Neural cell (in vitro differentiated cells): ENCODE data around the gene ACTRT2. TPM values are rescaled to one million over a fixed set of nuclear protein-coding genes. Genes with fewer than 3 reads are reported as not detected.

Source experiments
- H2AFZ ChIP-seq: fragments of 200-600, 300-800 bp; sonication (generic), shearing (Covaris generic); 2 replicates; pipeline ENCODE4 v1.6.0; 2014; ENCODE audit warnings: low read depth, mild to moderate bottlenecking, antibody characterized with exemption, low read length, moderate library complexity
- H3F3A ChIP-seq: fragments of 200-600 bp; shearing (Covaris generic); 2 replicates; pipeline ENCODE4 v1.6.1; 2016; ENCODE audit warnings: mild to moderate bottlenecking, moderate library complexity, mixed read lengths, antibody characterized with exemption, low read length; ENCODE audit not compliant: insufficient read depth, poor library complexity, severe bottlenecking
- H3K27ac ChIP-seq: fragments of 200-600, 300-800 bp; sonication (generic), shearing (Covaris generic); 2 replicates; pipeline ENCODE4 v1.5.1; 2014; ENCODE audit warnings: mild to moderate bottlenecking, low read length, moderate library complexity
- H3K27me3 ChIP-seq: fragments of 300-800, 200-600 bp; sonication (generic), shearing (Covaris generic); 2 replicates; pipeline ENCODE4 v1.6.0; 2014; ENCODE audit warnings: mild to moderate bottlenecking, low read depth, low read length, moderate library complexity; ENCODE audit not compliant: insufficient read depth
- H3K36me3 ChIP-seq: fragments of 300-800, 200-600 bp; sonication (generic), shearing (Covaris generic); 2 replicates; pipeline ENCODE4 v1.5.1; 2014; ENCODE audit warnings: mild to moderate bottlenecking, antibody characterized with exemption, low read length, moderate library complexity; ENCODE audit not compliant: insufficient read depth
- H3K4me2 ChIP-seq: fragments of 300-800, 200-600 bp; sonication (generic), shearing (Covaris generic); 2 replicates; pipeline ENCODE4 v1.6.0; 2014; ENCODE audit warnings: mild to moderate bottlenecking, low read length
- H3K4me3 ChIP-seq: fragments of 300-800, 200-600 bp; sonication (generic), shearing (Covaris generic); 2 replicates; pipeline ENCODE4 v1.5.1; 2014; ENCODE audit warnings: mild to moderate bottlenecking, low read length, moderate library complexity
- H3K79me2 ChIP-seq: fragments of 200-600 bp; shearing (Covaris generic); replicated peaks from 2 replicates; pipeline ENCODE4 v1.6.0; 2014; ENCODE audit warnings: mild to moderate bottlenecking, low read length, moderate library complexity; ENCODE audit not compliant: insufficient read depth
- H3K9ac ChIP-seq: fragments of 300-800, 200-600 bp; sonication (generic), shearing (Covaris generic); 2 replicates; pipeline ENCODE4 v1.6.1; 2016; ENCODE audit warnings: mild to moderate bottlenecking, low read length, mixed read lengths
- H3K9me2 ChIP-seq: fragments of 200-600 bp; shearing (Covaris generic); 2 replicates; pipeline ENCODE4 v1.6.1; 2016; ENCODE audit warnings: mild to moderate bottlenecking, low read length, mixed read lengths; ENCODE audit not compliant: insufficient read depth
- H3K9me3 ChIP-seq: fragments of 200-600, 300-800 bp; sonication (generic), shearing (Covaris generic); 2 replicates; pipeline ENCODE4 v1.6.1; 2016; ENCODE audit warnings: mild to moderate bottlenecking, mixed run types, low read length, moderate library complexity, mixed read lengths
- H4K20me1 ChIP-seq: fragments of 200-600 bp; shearing (Covaris generic); 2 replicates; pipeline ENCODE4 v1.6.1; 2016; ENCODE audit warnings: mild to moderate bottlenecking, mixed run types; ENCODE audit not compliant: insufficient read depth
- CTCF ChIP-seq: fragments of 450-650 bp; IDR thresholded peaks from 2 replicates; pipeline ENCODE4 v1.5.1; 2014; ENCODE audit warnings: antibody characterized with exemption, mild to moderate bottlenecking, moderate library complexity; ENCODE audit not compliant: poor library complexity, severe bottlenecking
- EP300 ChIP-seq: fragments of 450-650 bp; conservative IDR thresholded peaks from 2 replicates; pipeline ENCODE4 v1.6.1; 2014; ENCODE audit warnings: antibody characterized with exemption, mild to moderate bottlenecking, moderate library complexity; ENCODE audit not compliant: poor library complexity, severe bottlenecking
- EZH2 ChIP-seq: fragments of 200-600, 300-800 bp; shearing (Covaris generic), sonication (generic); IDR thresholded peaks from 2 replicates; pipeline ENCODE4 v1.6.1; 2014; ENCODE audit warnings: antibody characterized with exemption, low read length, borderline replicate concordance, mild to moderate bottlenecking; ENCODE audit not compliant: insufficient read depth, poor library complexity, severe bottlenecking
- MXI1 ChIP-seq: fragments of 450-650 bp; conservative IDR thresholded peaks from 2 replicates; pipeline ENCODE4 v1.6.1; 2014; ENCODE audit warnings: antibody characterized with exemption, mild to moderate bottlenecking; ENCODE audit not compliant: poor library complexity, severe bottlenecking
- POLR2AphosphoS5 ChIP-seq: IDR thresholded peaks from 2 replicates; pipeline ENCODE4 v1.6.1; 2012
- RAD21 ChIP-seq: fragments of 450-650 bp; conservative IDR thresholded peaks from 2 replicates; pipeline ENCODE4 v1.6.1; 2014; ENCODE audit warnings: antibody characterized with exemption, mild to moderate bottlenecking, moderate library complexity
- REST ChIP-seq: IDR thresholded peaks from 2 replicates; pipeline ENCODE4 v1.6.1; 2012; ENCODE audit warnings: borderline replicate concordance
- SMC3 ChIP-seq: fragments of 450-650 bp; conservative IDR thresholded peaks from 2 replicates; pipeline ENCODE4 v1.6.1; 2014; ENCODE audit warnings: antibody characterized with exemption, mild to moderate bottlenecking, moderate library complexity; ENCODE audit not compliant: poor library complexity
- TAF1 ChIP-seq: IDR thresholded peaks from 2 replicates; pipeline ENCODE4 v1.6.1; 2012; ENCODE audit warnings: low read depth
- polyA plus RNA-seq: library from polyadenylated mRNA; depleted of rRNA; stranded (reverse); fragments of >200 nt; gene quantifications from 2 replicates; pipeline ENCODE4 v1.2.3, GENCODE V29; 2014

Gene ACTRT2
- polyA plus RNA-seq, 1 donor from 2014 or later = not detected

- Histone ChIP-seq H2AFZ (no peak overlapping the region), H3K4me3 (no peak overlapping the region), H3K79me2 (no peaks in the 10 kb centered on the region), H3K27me3 (no peaks in the 10 kb centered on the region), H4K20me1 (no peaks in the 10 kb centered on the region), H3K9me3 (peaks cover 10% of the 10 kb centered on the region), H3K27ac (no peak overlapping the region), H3K9me2 (no peaks in the 10 kb centered on the region), H3K4me2 (no peak overlapping the region), H3F3A (no peaks in the 10 kb centered on the region), H3K36me3 (no peaks in the 10 kb centered on the region), H3K9ac (no peak overlapping the region)
- no peak for TF ChIP-seq POLR2AphosphoS5
- no peak for TF ChIP-seq TAF1
- no peak for TF ChIP-seq REST
- TF ChIP-seq EP300 = no peak
- no peak for TF ChIP-seq RAD21
- TF ChIP-seq SMC3 = no peak
- no peak for TF ChIP-seq MXI1
- TF ChIP-seq CTCF = no peak
- TF ChIP-seq EZH2 = no peak
Observed at GRCh38 chr1:2990376-2991115, 30.7 kb upstream of the ACTRT2 start.

- no peaks in the 10 kb centered on the region for H3K36me3 ChIP-seq
- no peaks in the 10 kb centered on the region for H3F3A ChIP-seq
- H3K27ac ChIP-seq = no peak overlapping the region
- no peak overlapping the region for H3K4me3 ChIP-seq
- H3K9me2 ChIP-seq = no peaks in the 10 kb centered on the region
- no peak overlapping the region for H2AFZ ChIP-seq
- no peaks in the 10 kb centered on the region for H4K20me1 ChIP-seq
- peaks cover 10% of the 10 kb centered on the region for H3K9me3 ChIP-seq
- no peaks in the 10 kb centered on the region for H3K27me3 ChIP-seq
- no peaks in the 10 kb centered on the region for H3K79me2 ChIP-seq
- H3K4me2 ChIP-seq = no peak overlapping the region
- H3K9ac ChIP-seq = no peak overlapping the region
- TF ChIP-seq RAD21 (no peak), MXI1 (no peak)
Observed at GRCh38 chr1:2991753-2992495, 29.3 kb upstream of the ACTRT2 start.
